Activated naive CD8-positive, alpha-beta T cell treated with anti-CD3 and anti-CD28 coated beads for 36 hours (primary cell): Measurements from ENCODE around the gene ABCB8. TPM values are rescaled to one million over a fixed set of nuclear protein-coding genes. Genes with fewer than 3 reads are reported as not detected.

Source experiments
- DNase-seq: peaks from one replicate; pipeline ENCODE4 v3.0.0; 2021
- H3K27ac Mint-ChIP-seq: one replicate; pipeline ENCODE4 v1.8.0; 2022; ENCODE audit warnings: mild to moderate bottlenecking, moderate library complexity, mixed read lengths
- H3K27me3 Mint-ChIP-seq: one replicate; pipeline ENCODE4 v1.8.0; 2022; ENCODE audit warnings: mild to moderate bottlenecking, mixed read lengths
- H3K36me3 Mint-ChIP-seq: one replicate; pipeline ENCODE4 v1.8.0; 2021; ENCODE audit warnings: mild to moderate bottlenecking, mixed read lengths
- H3K4me1 Mint-ChIP-seq: one replicate; pipeline ENCODE4 v1.8.0; 2021; ENCODE audit warnings: mixed read lengths
- H3K4me3 Mint-ChIP-seq: one replicate; pipeline ENCODE4 v1.8.0; 2022; ENCODE audit warnings: mild to moderate bottlenecking, moderate library complexity, mixed read lengths
- H3K9me3 Mint-ChIP-seq: one replicate; pipeline ENCODE4 v1.8.0; 2022; ENCODE audit warnings: mixed read lengths
- total RNA-seq, 2 experiments: library from RNA; stranded (reverse); gene quantifications; one replicate each; pipeline ENCODE4 v1.2.3, GENCODE V29; 2021

Gene ABCB8
- total RNA-seq, 2 experiments from 2014 or later: 34.3 to 37.6 TPM

DNA sequence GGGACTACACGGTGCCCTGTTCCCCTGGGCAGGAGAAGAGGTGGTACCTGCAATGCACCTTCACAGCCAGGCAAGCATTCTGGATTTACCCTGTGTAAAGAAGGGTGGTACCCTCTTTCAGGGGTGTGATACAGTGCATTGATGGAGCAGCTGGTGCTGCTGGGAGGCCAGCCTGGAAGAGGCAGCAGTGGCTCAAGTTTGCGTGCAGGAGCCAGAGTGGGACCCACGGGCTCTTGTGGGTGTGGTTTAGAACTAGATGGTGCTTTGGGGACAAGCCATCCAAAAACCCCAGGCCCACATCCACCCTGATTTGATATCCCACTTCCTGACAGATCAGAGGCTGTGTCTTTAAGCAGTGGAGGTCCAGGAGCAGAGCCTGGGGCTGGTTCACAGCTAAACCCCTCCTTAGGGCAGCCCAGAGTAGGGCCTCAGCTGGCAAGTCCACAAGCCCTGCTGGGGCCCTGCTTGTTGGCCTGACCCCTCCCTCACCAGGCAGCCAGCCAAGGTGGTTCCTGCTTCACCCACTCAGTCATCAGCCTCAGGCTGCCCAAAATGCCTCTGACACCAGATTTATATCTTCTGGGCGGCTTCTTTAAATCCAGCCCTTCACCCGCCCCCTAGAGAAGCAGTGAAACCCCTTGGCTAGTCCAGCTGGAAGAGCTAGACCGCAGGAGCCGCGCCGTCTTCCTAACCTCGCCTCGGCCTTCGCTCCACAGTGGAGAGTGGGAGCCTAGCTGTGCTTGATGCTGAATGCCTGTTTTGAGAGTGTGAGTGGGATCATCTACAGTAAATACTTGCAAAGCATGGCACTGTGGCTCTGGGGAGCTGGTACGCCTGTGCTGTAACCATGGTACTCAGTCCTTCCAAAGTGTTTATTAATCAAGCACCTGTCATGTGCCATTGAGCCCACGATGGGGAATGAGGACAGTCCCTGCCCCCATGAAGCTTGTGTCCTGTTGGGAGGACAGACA, 18.6 kb downstream of the ABCB8 start:
- DNase-seq: no peak
- Mint-ChIP-seq H3K27ac (no peak overlapping the region), H3K4me3 (no peak overlapping the region), H3K4me1 (no peaks in the 10 kb centered on the region), H3K27me3 (no peaks in the 10 kb centered on the region), H3K36me3 (peaks cover 2% of the 10 kb centered on the region), H3K9me3 (no peaks in the 10 kb centered on the region)

- H3K27ac Mint-ChIP-seq: no peak within 1 kb of the TSS
- no peak within 1 kb of the TSS for H3K4me3 Mint-ChIP-seq
- no peaks in the 10 kb centered on the region for H3K9me3 Mint-ChIP-seq
- H3K27me3 Mint-ChIP-seq: no peaks in the 10 kb centered on the region
- DNase-seq: no peak
- H3K36me3 Mint-ChIP-seq: no peaks in the 10 kb centered on the region
- H3K4me1 Mint-ChIP-seq: no peaks in the 10 kb centered on the region
Observed at GRCh38 chr7:151047976-151048815, 19.9 kb downstream of the ABCB8 start, which contains the start of gene ASIC3. Gene ASIC3, plus strand, starts transcription at chr7:151048531. Its CDS starts 355 bp downstream, at chr7:151048886.

- no peaks in the 10 kb centered on the region for H3K4me1 Mint-ChIP-seq
- no peaks in the 10 kb centered on the region for H3K9me3 Mint-ChIP-seq
- no peak overlapping the region for H3K4me3 Mint-ChIP-seq
- no peak overlapping the region for H3K27ac Mint-ChIP-seq
- DNase-seq: no peak
- H3K36me3 Mint-ChIP-seq: no peaks in the 10 kb centered on the region
- H3K27me3 Mint-ChIP-seq: no peaks in the 10 kb centered on the region
Observed at GRCh38 chr7:151048911-151049463, 20.7 kb downstream of the ABCB8 start.

GRCh38 chr7:151051108-151051507, 22.9 kb downstream of the ABCB8 start:
- H3K36me3 Mint-ChIP-seq: no peaks in the 10 kb centered on the region
- H3K27ac Mint-ChIP-seq: no peak overlapping the region
- no peaks in the 10 kb centered on the region for H3K27me3 Mint-ChIP-seq
- peak; percentile 74 for DNase-seq
- H3K9me3 Mint-ChIP-seq: no peaks in the 10 kb centered on the region
- H3K4me1 Mint-ChIP-seq: no peaks in the 10 kb centered on the region
- H3K4me3 Mint-ChIP-seq: no peak overlapping the region

GRCh38 chr7:151053096-151053495, 24.8 kb downstream of the ABCB8 start:
- no peak for DNase-seq
- Mint-ChIP-seq H3K4me3 (no peak overlapping the region), H3K4me1 (peaks cover 11% of the 10 kb centered on the region), H3K9me3 (no peaks in the 10 kb centered on the region), H3K27ac (no peak overlapping the region), H3K36me3 (no peaks in the 10 kb centered on the region), H3K27me3 (no peaks in the 10 kb centered on the region)

DNA sequence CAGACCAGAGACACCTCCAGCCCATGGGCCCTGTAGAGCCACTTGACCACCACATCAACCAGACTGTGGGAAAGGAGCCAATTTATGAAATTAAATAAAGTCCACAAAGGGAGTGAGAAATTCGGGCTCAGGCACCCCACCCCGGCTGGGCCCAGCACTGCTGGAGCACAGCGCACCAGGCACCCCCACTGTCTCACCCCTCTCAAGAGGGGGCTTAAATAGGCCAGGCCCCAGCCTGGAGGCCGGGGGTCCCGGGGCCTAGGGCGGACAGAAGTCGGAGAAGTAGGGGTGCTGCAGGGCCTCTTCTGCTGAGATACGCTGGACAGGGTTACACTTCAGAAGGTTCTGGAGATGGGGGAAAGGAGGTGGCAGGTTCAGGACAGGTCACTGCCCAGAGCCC, 25.5 kb downstream of the ABCB8 start:
- peaks cover 14% of the 10 kb centered on the region for H3K4me1 Mint-ChIP-seq
- H3K27ac Mint-ChIP-seq: no peak overlapping the region
- H3K36me3 Mint-ChIP-seq: no peaks in the 10 kb centered on the region
- H3K27me3 Mint-ChIP-seq: no peaks in the 10 kb centered on the region
- H3K4me3 Mint-ChIP-seq: no peak overlapping the region
- no peaks in the 10 kb centered on the region for H3K9me3 Mint-ChIP-seq
- DNase-seq: no peak

DNA sequence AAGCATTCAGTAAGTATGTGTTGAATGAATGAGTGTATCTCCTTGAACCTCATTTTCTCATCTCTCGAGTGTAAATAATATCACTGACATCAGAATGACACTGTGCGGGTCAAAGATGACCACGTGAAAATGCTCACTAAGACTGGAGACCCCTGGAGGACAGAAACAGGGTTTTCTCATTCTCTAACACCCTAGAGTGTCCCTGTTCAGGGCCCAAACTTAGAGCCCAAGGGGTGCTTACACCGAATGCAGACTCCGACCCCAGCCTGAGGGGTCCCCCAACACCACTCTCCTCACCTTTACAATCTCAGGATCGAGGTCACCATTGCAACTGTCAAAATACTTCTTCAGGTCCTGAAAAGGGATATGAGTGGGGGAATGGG, 28.0 kb downstream of the ABCB8 start:
- H3K36me3 Mint-ChIP-seq: no peaks in the 10 kb centered on the region
- no peaks in the 10 kb centered on the region for H3K27me3 Mint-ChIP-seq
- no peaks in the 10 kb centered on the region for H3K9me3 Mint-ChIP-seq
- H3K4me1 Mint-ChIP-seq: peaks cover 26% of the 10 kb centered on the region
- H3K27ac Mint-ChIP-seq: no peak overlapping the region
- peak overlapping the region; percentile 94 for H3K4me3 Mint-ChIP-seq
- DNase-seq: no peak

- no peak for DNase-seq
- H3K27ac Mint-ChIP-seq: peak overlapping the region; percentile 92
- no peaks in the 10 kb centered on the region for H3K9me3 Mint-ChIP-seq
- H3K27me3 Mint-ChIP-seq: no peaks in the 10 kb centered on the region
- H3K4me3 Mint-ChIP-seq: peak overlapping the region; percentile 94
- peaks cover 2% of the 10 kb centered on the region for H3K36me3 Mint-ChIP-seq
- peaks cover 30% of the 10 kb centered on the region for H3K4me1 Mint-ChIP-seq
Observed at GRCh38 chr7:151056666-151057505, 28.6 kb downstream of the ABCB8 start.

DNA sequence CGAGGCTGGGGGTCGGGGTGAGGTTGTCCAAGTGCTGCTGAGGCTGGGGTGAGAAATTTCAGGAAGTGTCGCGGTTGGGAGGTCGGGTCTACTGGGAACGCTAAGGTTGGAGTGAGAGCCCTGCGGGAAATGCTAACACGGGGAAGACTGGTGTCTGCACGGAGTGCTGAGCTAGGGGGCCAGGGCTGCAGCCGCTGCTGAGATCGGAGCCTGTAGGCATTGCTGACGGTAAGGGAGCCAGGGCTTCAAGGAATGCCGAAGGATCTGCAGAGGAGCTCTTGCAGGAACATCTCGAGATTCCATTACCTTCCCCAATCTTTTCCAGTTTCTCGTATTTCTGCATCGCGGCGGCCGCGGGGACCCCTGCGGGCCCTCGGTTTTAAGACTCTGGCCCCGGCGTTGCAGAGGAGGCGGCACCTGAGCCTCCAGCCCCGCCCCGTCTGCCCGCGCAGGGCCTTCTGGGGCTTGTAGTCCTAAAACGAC, 29.3 kb downstream of the ABCB8 start, which contains the start of gene CDK5:
CDK5 (minus strand) TSS at position 392 of the 483 bp plus-strand sequence; CDS start at position 343, 49 bp downstream.
- DNase-seq: no peak
- no peaks in the 10 kb centered on the region for H3K27me3 Mint-ChIP-seq
- peaks cover 30% of the 10 kb centered on the region for H3K4me1 Mint-ChIP-seq
- peak within 1 kb of the TSS; percentile 94 for H3K4me3 Mint-ChIP-seq
- H3K27ac Mint-ChIP-seq: peak within 1 kb of the TSS; percentile 92
- H3K9me3 Mint-ChIP-seq: no peaks in the 10 kb centered on the region
- peaks cover 2% of the 10 kb centered on the region for H3K36me3 Mint-ChIP-seq

- peak overlapping the region; percentile 92 for H3K27ac Mint-ChIP-seq
- peak overlapping the region; percentile 94 for H3K4me3 Mint-ChIP-seq
- peak; percentile 96 for DNase-seq
- H3K9me3 Mint-ChIP-seq: no peaks in the 10 kb centered on the region
- H3K36me3 Mint-ChIP-seq: peaks cover 2% of the 10 kb centered on the region
- H3K4me1 Mint-ChIP-seq: peaks cover 30% of the 10 kb centered on the region
- H3K27me3 Mint-ChIP-seq: no peaks in the 10 kb centered on the region
Observed at GRCh38 chr7:151057989-151058780, 29.9 kb downstream of the ABCB8 start.

DNA sequence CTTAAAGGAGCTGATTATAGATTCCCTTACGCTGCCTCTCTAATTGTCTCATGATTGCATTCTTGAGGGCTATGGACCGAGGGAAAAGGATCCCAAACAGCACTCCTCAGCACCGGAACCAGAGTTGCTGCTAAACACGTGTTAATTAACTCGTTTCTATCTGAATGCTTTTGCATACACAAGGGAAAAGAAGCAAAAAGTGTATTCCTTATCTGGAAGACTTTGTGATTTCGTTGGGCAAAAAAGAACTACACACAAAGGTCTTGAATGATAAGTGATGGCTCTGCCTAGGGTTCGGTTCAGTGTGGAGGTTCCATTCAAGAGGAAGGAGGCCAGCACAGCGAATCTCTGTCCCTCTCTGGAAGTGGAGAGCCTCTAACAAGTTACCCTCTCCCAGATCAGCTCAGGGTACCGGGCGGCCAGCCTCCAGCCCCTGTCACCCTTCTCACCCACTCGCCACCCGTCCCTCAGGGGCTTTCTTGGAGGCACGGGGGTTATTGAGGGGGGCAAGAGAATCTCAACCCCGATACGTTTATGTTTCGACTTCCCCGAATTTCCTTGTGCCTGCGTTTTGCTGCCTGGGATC, 30.6 kb downstream of the ABCB8 start:
- DNase-seq: no peak
- Mint-ChIP-seq H3K27me3 (no peaks in the 10 kb centered on the region), H3K4me3 (peak overlapping the region; percentile 94), H3K4me1 (peaks cover 32% of the 10 kb centered on the region), H3K27ac (peak overlapping the region; percentile 92), H3K9me3 (no peaks in the 10 kb centered on the region), H3K36me3 (peaks cover 8% of the 10 kb centered on the region)

- peaks cover 10% of the 10 kb centered on the region for H3K36me3 Mint-ChIP-seq
- H3K27me3 Mint-ChIP-seq: no peaks in the 10 kb centered on the region
- H3K27ac Mint-ChIP-seq: peak within 1 kb of the TSS; percentile 92
- peak within 1 kb of the TSS; percentile 94 for H3K4me3 Mint-ChIP-seq
- peak; percentile 81 for DNase-seq
- no peaks in the 10 kb centered on the region for H3K9me3 Mint-ChIP-seq
- peaks cover 32% of the 10 kb centered on the region for H3K4me1 Mint-ChIP-seq
Observed at GRCh38 chr7:151059367-151060112, 31.3 kb downstream of the ABCB8 start, which contains the start of gene SLC4A2. Gene SLC4A2, plus strand, starts transcription at chr7:151059589. Its CDS starts 2,399 bp downstream, at chr7:151061988.

- Mint-ChIP-seq H3K27ac (peak overlapping the region; percentile 62), H3K27me3 (no peaks in the 10 kb centered on the region), H3K36me3 (peaks cover 10% of the 10 kb centered on the region), H3K4me1 (peaks cover 32% of the 10 kb centered on the region), H3K4me3 (peak overlapping the region; percentile 94), H3K9me3 (no peaks in the 10 kb centered on the region)
- no peak for DNase-seq
Observed at GRCh38 chr7:151060113-151060415, 31.8 kb downstream of the ABCB8 start.
